ENCODE measurements around the gene GMPPB.
A peak's percentile ranks its signal among the peaks of the same experiment; 100 is the strongest.
"Not testable (repeated sequence)": the region's sequence is repeated elsewhere in the genome, so short reads cannot be mapped to it uniquely, and the experiment has no call there.

The GMPPB gene

GRCh38 chr3:49723628-49724551, at the start of gene GMPPB:
GMPPB (minus strand) TSS chr3:49723951; CDS start chr3:49723726, 225 bp downstream.
- peak; percentile 79 to 85 (median 80) for DNase-seq (ENCODE audit: low read depth in 3 of 3)

- no peak for DNase-seq (ENCODE audit: low read depth in 3 of 3)
These were observed 49.0 kb upstream of the GMPPB start for GRCh38 chr3:49772703-49773102.

GRCh38 chr3:49771340-49771938, 47.7 kb upstream of the GMPPB start:
- no peak for DNase-seq (ENCODE audit: low read depth in 3 of 3)

GRCh38 chr3:49769926-49770325, 46.2 kb upstream of the GMPPB start:
- DNase-seq (ENCODE audit: low read depth in 3 of 3), result no peak

GRCh38 chr3:49769286-49769915, 45.6 kb upstream of the GMPPB start:
- DNase-seq (ENCODE audit: low read depth in 3 of 3), result no peak

- DNase-seq (ENCODE audit: low read depth in 3 of 3), result no peak
These were observed 40.2 kb upstream of the GMPPB start for GRCh38 chr3:49763981-49764380.

- no peak for DNase-seq (ENCODE audit: low read depth in 3 of 3)
These were observed 37.9 kb upstream of the GMPPB start for GRCh38 chr3:49761661-49762060.

GRCh38 chr3:49759226-49759625, 35.5 kb upstream of the GMPPB start:
- no peak for DNase-seq (ENCODE audit: low read depth in 3 of 3)

- no peak for DNase-seq (ENCODE audit: low read depth in 3 of 3)
These were observed 33.4 kb upstream of the GMPPB start for GRCh38 chr3:49757197-49757596.

GRCh38 chr3:49756036-49756435, 32.3 kb upstream of the GMPPB start:
- no peak for DNase-seq (ENCODE audit: low read depth in 3 of 3)

- no peak for DNase-seq (ENCODE audit: low read depth in 3 of 3)
These were observed 30.8 kb upstream of the GMPPB start for GRCh38 chr3:49754536-49754935.

GRCh38 chr3:49751501-49751900, 27.8 kb upstream of the GMPPB start:
- no peak for DNase-seq (ENCODE audit: low read depth in 3 of 3)

GRCh38 chr3:49750056-49750455, 26.3 kb upstream of the GMPPB start:
- DNase-seq (ENCODE audit: low read depth in 3 of 3), result no peak

- not testable (repeated sequence) for DNase-seq (ENCODE audit: low read depth in 3 of 3)
These were observed 25.1 kb upstream of the GMPPB start for GRCh38 chr3:49748874-49749273.

- DNase-seq (ENCODE audit: low read depth in 3 of 3), result no peak
These were observed 24.2 kb upstream of the GMPPB start for GRCh38 chr3:49747792-49748480.

GRCh38 chr3:49745986-49746385, 22.2 kb upstream of the GMPPB start:
- DNase-seq (ENCODE audit: low read depth in 3 of 3), result no peak

- no peak for DNase-seq (ENCODE audit: low read depth in 3 of 3)
These were observed 16.7 kb upstream of the GMPPB start for GRCh38 chr3:49740427-49740826.

GRCh38 chr3:49738067-49738713, 14.4 kb upstream of the GMPPB start:
- no peak for DNase-seq (ENCODE audit: low read depth in 3 of 3)

GRCh38 chr3:49734752-49735151, 11.0 kb upstream of the GMPPB start:
- DNase-seq (ENCODE audit: low read depth in 3 of 3), result no peak

- DNase-seq (ENCODE audit: low read depth in 3 of 3), result no peak
These were observed 9.8 kb upstream of the GMPPB start for GRCh38 chr3:49733551-49733950.

- no peak for DNase-seq (ENCODE audit: low read depth in 3 of 3)
These were observed 8.8 kb upstream of the GMPPB start for GRCh38 chr3:49732597-49732996.

All from stimulated activated CD4-positive, alpha-beta T cell treated with anti-CD3 and anti-CD28 coated beads, TNF-alpha, amount 100 ng/mL, for 4 hours (primary cell).